HG02885 (cell line): Measurements from ENCODE around the gene PCDHGB5.
"Not testable (repeated sequence)": the region's sequence is repeated elsewhere in the genome, so short reads cannot be mapped to it uniquely, and the experiment has no call there.

Experiments
- ATAC-seq: cut with Tn5 transposase; IDR thresholded peaks from one replicate; pipeline ENCODE4 v1.9.1; 2021; ENCODE audit warnings: mild to moderate bottlenecking; ENCODE audit not compliant: unreplicated experiment, poor library complexity

Gene PCDHGB5

DNA sequence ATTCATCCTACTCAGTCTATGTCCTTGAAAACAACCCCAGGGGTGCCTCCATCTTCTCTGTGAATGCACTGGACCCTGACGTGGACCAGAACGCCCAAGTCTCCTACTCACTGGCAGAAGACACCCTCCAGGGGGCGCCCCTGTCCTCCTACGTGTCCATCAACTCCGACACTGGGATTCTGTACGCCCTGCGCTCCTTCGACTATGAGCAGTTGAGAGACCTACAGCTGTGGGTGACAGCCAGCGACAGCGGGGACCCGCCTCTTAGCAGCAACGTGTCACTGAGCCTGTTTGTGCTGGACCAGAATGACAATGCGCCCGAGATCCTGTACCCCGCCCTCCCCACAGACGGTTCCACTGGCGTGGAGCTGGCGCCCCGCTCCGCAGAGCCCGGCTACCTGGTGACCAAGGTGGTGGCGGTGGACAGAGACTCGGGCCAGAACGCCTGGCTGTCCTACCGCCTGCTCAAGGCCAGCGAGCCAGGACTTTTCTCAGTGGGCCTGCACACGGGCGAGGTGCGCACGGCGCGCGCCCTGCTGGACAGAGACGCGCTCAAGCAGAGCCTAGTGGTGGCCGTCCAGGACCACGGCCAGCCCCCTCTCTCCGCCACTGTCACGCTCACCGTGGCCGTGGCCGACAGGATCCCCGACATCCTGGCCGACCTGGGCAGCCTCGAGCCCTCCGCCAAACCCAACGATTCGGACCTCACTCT lies 22.1 kb upstream of the PCDHGB5 start:
- not testable (repeated sequence) for ATAC-seq

DNA sequence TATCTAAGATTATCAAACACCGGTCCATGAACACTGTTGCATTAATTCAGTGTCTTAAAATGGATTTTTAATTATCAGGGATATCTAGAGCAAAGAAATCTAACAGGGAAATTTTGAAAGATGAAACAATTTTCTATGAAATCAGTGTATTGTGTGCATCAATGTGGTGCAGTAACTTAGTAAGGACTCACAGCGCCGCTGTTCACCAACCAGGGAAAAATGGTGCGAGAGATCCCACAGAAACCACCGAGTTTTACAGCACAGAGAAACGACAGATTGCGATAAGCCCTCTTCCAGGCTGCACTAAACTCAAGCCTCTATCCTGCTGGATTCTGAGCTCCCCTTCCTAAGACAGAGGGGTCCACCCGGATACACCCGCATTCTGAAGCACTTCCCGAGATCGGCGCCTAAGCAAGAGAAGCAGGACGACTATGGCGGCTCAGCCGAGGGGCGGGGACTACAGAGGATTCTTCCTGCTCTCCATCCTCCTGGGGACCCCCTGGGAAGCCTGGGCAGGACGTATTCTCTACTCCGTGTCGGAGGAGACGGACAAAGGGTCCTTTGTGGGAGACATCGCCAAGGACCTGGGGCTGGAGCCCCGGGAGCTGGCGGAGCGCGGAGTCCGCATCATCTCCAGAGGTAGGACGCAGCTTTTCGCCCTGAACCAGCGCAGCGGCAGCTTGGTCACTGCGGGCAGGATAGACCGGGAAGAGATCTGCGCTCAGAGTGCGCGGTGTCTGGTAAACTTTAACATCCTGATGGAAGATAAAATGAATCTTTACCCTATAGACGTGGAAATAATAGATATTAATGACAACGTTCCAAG lies 15.1 kb upstream of the PCDHGB5 start, which contains the start of gene PCDHGA7:
Gene PCDHGA7, plus strand, starts transcription at position 274 of the 826 bp plus-strand sequence. Its CDS starts 158 bp downstream, at position 432.
- ATAC-seq, result peak; percentile 85

DNA sequence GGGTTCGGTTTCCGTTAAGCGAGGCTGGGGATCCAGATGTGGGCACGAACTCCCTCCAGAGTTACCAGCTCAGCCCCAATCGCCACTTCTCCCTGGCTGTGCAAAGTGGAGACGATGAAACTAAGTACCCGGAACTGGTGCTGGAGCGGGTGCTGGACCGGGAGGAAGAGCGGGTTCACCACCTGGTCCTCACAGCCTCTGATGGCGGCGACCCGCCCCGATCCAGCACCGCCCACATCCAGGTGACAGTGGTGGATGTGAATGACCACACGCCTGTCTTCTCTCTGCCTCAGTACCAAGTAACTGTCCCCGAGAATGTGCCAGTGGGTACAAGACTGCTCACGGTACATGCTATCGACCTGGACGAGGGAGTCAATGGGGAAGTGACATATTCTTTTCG lies 14.4 kb upstream of the PCDHGB5 start:
- no peak for ATAC-seq

DNA sequence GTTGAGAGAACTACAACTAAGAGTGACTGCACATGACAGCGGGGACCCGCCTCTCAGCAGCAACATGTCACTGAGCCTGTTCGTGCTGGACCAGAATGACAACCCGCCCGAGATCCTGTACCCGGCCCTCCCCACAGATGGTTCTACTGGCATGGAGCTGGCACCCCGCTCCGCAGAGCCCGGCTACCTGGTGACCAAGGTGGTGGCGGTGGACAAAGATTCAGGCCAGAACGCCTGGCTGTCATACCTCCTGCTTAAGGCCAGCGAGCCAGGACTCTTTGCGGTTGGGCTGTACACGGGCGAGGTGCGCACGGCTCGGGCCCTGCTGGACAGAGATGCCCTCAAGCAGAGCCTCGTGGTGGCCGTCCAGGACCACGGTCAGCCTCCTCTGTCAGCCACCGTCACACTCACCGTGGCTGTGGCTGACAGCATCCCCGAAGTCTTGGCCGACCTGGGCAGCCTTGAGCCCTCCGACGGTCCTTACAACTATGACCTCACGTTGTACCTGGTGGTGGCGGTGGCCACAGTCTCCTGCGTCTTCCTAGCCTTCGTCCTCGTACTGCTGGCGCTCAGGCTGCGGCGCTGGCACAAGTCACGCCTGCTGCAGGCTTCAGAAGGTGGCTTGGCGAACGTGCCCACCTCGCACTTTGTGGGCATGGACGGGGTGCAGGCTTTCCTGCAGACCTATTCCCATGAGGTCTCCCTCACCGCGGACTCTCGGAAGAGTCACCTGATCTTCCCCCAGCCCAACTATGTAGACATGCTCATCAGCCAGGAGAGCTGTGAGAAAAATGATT lies 13.1 kb upstream of the PCDHGB5 start:
- ATAC-seq, result no peak

DNA sequence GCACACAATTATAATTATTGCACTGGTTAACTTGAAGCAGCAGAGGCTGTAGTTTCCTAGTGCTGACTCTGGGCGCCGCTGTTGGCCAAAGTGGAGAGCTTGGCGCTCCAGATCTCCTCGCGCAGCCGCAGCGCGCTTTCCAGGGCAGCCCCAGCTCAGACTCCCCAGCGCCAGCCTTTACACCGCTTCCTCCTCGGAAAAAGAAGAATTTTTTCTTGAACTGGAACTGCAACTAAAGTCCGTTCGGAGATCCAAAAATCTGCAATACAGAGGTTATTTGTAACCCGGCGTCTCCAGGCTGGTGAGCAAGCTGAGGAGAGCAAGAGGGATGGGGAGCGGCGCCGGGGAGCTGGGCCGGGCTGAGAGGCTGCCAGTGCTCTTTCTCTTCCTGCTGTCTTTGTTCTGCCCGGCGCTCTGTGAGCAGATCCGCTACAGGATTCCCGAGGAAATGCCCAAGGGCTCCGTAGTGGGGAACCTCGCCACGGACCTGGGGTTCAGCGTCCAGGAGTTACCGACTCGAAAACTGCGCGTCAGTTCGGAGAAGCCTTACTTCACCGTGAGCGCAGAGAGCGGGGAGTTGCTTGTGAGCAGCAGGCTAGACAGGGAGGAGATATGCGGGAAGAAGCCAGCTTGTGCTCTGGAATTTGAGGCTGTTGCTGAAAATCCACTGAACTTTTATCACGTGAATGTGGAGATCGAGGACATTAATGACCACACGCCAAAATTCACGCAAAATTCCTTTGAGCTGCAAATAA lies 10.0 kb upstream of the PCDHGB5 start, which contains the start of gene PCDHGB4:
Gene PCDHGB4, plus strand, starts transcription at position 142 of the 755 bp plus-strand sequence. Its CDS starts 187 bp downstream, at position 329.
- peak; percentile 79 for ATAC-seq

DNA sequence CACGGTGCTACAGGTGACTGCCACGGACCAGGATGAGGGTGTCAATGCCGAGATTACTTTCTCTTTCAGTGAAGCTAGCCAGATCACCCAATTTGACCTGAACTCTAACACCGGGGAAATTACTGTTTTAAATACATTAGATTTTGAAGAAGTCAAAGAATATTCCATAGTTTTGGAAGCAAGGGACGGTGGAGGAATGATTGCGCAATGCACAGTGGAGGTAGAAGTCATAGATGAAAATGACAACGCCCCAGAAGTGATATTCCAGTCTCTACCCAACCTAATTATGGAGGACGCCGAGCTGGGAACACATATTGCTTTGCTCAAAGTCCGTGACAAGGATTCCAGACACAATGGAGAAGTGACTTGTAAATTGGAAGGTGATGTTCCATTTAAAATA lies 9.1 kb upstream of the PCDHGB5 start:
- ATAC-seq, result no peak

DNA sequence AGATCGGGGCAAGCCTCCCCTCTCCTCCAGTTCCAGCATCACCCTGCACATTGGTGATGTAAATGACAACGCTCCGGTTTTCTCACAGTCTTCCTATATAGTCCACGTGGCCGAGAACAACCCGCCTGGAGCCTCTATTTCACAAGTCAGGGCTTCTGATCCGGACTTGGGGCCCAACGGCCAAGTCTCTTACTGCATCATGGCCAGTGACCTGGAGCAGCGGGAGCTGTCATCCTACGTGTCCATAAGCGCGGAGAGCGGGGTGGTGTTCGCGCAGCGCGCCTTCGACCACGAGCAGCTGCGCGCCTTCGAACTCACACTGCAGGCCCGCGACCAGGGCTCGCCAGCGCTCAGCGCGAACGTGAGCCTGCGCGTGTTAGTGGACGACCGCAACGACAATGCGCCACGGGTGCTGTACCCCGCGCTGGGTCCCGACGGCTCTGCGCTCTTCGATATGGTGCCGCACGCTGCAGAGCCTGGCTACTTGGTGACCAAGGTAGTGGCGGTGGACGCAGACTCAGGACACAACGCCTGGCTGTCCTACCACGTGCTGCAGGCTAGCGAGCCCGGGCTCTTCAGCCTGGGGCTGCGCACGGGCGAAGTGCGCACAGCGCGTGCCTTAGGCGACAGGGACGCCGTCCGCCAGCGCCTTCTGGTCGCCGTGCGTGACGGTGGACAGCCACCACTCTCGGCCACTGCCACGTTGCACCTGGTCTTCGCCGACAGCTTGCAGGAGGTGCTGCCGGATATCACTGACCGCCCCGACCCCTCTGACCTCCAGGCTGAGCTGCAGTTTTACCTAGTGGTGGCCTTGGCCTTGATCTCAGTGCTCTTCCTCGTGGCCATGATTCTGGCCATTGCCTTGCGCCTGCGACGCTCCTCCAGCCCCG lies 8.3 kb upstream of the PCDHGB5 start:
- ATAC-seq, result no peak

DNA sequence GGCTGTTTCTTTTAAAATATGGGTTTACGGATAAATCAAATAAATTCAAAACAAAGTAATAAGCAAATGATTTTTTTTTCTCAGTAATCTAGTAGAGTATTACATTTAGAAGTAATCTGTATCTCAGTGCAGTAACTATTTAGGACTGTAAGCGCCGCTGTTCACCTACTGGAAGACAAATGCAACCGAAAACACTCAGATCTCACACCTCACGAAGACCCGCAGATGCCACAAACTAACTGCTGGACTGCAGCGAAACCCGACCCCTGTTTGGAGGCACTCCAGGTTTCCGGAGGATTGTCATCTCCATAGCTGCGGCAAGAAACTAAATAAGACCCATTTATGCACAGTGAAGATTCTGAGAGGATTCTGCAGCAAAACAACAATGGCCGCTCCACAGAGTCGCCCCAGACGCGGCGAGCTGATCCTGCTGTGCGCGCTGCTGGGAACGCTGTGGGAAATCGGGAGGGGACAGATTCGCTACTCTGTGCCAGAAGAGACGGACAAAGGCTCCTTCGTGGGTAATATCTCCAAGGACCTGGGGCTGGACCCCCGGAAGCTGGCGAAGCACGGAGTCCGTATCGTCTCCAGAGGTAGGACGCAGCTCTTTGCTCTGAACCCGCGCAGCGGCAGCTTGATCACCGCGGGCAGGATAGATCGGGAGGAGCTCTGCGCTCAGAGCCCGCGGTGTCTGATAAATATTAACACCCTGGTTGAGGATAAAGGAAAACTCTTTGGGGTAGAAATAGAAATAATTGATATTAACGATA lies 5.1 kb upstream of the PCDHGB5 start, which contains the start of gene PCDHGA8:
Gene PCDHGA8, plus strand, starts transcription at position 205 of the 770 bp plus-strand sequence. Its CDS starts 181 bp downstream, at position 386.
- no peak for ATAC-seq

DNA sequence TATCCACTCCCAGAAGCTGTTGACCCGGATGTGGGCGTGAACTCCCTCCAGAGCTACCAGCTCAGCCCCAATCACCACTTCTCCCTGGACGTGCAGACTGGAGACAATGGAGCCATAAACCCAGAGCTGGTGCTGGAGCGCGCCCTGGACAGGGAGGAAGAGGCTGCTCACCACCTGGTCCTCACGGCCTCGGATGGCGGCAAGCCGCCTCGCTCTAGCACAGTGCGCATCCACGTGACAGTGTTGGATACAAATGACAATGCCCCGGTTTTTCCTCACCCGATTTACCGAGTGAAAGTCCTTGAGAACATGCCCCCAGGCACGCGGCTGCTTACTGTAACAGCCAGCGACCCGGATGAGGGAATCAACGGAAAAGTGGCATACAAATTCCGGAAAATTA lies 4.5 kb upstream of the PCDHGB5 start:
- no peak for ATAC-seq

DNA sequence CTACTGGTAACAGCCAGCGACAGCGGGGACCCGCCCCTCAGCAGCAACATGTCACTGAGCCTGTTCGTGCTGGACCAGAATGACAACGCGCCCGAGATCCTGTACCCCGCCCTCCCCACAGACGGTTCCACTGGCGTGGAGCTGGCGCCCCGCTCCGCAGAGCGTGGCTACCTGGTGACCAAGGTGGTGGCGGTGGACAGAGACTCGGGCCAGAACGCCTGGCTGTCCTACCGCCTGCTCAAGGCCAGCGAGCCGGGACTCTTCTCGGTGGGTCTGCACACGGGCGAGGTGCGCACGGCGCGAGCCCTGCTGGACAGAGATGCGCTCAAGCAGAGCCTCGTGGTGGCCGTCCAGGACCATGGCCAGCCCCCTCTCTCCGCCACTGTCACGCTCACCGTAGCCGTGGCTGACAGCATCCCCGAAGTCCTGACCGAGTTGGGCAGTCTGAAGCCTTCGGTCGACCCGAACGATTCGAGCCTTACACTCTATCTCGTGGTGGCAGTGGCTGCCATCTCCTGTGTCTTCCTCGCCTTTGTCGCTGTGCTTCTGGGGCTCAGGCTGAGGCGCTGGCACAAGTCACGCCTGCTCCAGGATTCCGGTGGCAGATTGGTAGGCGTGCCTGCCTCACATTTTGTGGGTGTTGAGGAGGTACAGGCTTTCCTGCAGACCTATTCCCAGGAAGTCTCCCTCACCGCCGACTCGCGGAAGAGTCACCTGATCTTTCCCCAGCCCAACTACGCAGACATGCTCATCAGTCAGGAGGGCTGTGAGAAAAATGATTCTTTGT lies 3.2 kb upstream of the PCDHGB5 start:
- not testable (repeated sequence) for ATAC-seq

DNA sequence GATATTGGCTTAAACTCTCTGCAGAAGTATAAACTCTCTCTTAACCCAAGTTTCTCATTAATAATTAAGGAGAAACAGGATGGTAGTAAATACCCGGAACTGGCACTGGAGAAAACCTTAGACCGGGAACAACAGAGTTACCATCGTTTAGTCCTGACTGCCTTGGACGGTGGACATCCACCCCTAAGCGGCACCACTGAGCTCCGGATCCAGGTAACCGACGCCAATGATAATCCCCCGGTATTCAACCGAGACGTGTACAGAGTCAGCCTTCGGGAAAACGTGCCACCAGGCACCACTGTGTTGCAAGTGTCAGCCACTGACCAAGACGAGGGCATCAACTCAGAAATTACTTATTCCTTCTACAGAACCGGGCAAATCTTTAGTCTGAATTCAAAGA lies 861 bp downstream of the PCDHGB5 start:
- no peak for ATAC-seq

DNA sequence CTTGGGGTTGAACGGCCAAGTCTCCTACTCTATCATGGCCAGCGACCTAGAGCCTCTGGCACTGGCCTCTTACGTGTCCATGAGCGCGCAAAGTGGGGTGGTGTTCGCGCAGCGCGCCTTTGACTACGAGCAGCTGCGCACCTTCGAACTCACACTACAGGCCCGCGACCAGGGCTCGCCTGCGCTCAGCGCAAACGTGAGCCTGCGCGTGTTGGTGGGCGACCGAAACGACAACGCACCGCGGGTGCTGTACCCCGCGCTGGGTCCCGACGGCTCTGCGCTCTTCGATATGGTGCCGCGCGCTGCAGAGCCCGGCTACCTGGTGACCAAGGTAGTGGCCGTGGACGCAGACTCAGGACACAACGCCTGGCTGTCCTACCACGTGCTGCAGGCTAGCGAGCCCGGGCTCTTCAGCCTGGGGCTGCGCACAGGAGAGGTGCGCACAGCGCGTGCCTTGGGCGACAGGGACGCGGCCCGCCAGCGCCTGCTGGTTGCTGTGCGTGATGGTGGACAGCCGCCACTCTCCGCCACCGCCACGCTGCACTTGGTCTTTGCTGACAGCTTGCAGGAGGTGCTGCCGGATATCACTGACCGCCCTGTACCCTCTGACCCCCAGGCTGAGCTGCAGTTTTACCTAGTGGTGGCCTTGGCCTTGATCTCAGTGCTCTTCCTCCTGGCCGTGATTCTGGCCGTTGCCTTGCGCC lies 2.0 kb downstream of the PCDHGB5 start:
- ATAC-seq, result no peak

DNA sequence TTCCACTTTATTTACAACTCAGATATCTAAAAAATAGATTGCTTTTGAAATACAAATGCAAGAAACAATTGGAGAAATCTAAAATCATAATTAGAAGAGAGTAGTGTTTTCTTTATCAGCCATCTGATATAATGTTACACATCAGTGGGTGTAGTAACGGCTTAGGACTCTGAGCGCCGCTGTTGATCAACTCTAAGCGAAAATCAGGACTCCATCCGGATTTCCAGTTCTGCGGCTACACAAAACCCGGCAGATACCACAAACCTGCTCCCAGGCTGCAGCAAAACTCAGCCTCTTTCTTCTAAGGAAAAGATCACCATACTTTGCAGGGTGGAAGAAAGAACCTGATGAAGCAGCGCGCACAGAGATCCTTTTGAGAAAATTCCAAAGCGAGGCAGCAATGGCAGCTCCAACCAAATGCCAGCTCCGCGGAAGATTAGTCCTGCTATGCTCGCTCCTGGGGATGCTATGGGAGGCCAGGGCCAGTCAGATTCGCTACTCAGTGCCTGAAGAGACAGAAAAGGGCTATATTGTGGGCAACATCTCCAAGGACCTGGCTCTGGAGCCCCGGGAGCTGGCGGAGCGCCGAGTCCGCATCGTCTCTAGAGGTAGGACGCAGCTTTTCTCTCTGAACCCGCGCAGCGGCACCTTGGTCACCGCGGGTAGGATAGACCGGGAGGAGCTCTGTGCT lies 5.0 kb downstream of the PCDHGB5 start, which contains the start of gene PCDHGA9:
Gene PCDHGA9, plus strand, starts transcription at position 226 of the 691 bp plus-strand sequence. Its CDS starts 175 bp downstream, at position 401.
- no peak for ATAC-seq

DNA sequence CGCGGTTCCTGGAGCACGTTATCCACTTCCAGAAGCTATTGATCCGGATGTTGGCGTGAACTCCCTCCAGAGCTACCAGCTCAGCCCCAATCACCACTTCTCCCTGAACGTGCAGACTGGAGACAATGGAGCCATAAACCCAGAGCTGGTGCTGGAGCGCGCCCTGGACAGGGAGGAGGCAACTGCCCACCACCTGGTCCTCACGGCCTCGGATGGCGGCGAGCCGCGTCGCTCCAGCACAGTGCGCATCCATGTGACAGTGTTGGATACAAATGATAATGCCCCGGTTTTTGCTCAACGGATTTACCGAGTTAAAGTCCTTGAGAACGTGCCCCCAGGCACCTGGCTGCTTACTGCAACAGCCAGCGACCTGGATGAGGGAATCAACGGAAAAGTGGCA lies 5.6 kb downstream of the PCDHGB5 start:
- ATAC-seq, result no peak

DNA sequence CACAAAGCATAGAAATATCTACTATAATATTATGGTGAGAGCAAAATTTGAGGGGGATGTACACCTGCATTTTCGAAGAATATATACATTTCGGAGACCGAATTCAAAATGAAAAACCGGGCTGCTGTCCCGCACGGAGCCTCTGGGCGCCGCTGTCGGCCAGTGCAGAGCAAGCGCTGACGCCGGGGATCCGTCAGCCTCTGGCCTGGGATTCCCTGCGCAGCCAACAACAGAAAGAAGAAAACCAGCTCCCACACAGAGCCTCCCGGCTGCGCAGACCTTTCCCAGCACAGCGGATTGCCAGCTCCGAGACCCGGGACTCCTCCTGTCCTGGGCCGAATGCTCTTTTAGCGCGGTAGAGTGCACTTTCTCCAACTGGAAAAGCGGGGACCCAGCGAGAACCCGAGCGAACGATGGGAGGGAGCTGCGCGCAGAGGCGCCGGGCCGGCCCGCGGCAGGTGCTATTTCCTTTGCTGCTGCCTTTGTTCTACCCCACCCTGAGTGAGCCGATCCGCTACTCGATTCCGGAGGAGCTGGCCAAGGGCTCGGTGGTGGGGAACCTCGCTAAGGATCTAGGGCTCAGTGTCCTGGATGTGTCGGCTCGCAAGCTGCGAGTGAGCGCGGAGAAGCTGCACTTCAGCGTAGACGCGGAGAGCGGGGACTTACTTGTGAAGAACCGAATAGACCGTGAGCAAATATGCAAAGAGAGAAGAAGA lies 10.2 kb downstream of the PCDHGB5 start, which contains the start of gene PCDHGB6:
Gene PCDHGB6, plus strand, starts transcription at position 232 of the 716 bp plus-strand sequence. Its CDS starts 182 bp downstream, at position 414.
- peak; percentile 77 for ATAC-seq
